ENCODE measurements around the gene NLRP14.

Gene NLRP14

DNA sequence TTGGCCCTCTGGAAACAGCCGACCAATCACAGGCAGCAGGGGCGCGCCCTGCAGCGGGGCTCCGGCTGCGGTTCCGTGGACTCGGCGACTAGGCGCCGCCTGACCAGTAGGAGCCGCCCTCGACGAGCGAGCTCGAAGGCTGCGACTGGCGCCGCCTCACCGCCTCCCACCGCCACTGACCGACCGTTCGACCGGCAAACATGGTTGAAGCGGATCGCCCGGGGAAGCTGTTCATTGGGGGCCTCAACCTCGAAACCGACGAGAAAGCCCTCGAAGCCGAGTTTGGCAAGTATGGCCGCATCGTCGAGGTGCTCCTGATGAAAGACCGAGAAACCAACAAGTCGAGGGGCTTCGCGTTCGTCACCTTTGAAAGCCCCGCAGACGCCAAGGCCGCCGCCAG, 68.6 kb downstream of the NLRP14 start, which contains the start of gene RBMXL2:
Gene RBMXL2 (plus strand): TSS at position 78 of the 400 bp plus-strand sequence. CDS start 123 bp downstream, at position 201.
- CTCF ChIA-PET = no interaction called here
- no peak for TF ChIP-seq L3MBTL2 (conservative IDR thresholded peaks at IDR 0.05)
- TF ChIP-seq LEF1 (IDR thresholded peaks at IDR 0.05; ENCODE audit: borderline replicate concordance) = no peak
- TF ChIP-seq ZNF384 (IDR thresholded peaks at IDR 0.05) = no peak
- POLR2A ChIA-PET = no interaction called here
- no peak for DNase-seq (ENCODE audit: extremely low spot score)

DNA sequence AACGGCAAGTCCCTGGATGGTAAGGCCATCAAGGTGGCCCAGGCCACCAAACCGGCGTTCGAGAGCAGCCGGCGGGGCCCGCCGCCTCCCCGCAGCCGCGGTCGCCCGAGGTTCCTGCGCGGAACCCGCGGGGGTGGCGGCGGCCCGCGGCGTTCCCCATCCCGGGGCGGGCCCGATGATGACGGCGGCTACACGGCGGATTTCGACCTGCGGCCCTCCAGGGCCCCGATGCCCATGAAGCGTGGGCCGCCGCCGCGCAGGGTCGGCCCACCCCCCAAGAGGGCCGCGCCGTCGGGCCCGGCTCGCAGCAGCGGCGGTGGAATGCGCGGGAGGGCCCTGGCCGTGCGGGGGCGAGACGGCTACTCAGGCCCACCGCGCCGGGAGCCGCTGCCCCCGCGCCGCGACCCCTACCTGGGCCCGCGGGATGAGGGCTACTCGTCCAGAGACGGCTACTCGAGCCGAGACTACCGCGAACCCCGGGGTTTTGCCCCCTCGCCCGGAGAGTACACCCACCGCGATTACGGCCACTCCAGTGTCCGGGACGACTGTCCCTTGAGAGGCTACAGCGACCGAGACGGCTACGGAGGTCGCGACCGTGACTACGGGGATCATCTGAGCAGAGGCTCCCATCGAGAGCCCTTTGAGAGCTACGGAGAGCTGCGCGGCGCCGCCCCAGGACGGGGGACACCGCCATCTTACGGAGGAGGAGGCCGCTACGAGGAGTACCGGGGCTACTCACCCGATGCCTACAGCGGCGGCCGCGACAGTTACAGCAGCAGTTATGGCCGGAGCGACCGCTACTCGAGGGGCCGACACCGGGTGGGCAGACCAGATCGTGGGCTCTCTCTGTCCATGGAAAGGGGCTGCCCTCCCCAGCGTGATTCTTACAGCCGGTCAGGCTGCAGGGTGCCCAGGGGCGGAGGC, 69.3 kb downstream of the NLRP14 start:
- TF ChIP-seq FOXM1 (IDR thresholded peaks at IDR 0.05; ENCODE audit: borderline replicate concordance) = no peak
- TF ChIP-seq ARNT (IDR thresholded peaks at IDR 0.05) = no peak
- no peak for TF ChIP-seq BHLHE40 (IDR thresholded peaks at IDR 0.05; ENCODE audit: borderline replicate concordance)
- TF ChIP-seq, protein P1, sequence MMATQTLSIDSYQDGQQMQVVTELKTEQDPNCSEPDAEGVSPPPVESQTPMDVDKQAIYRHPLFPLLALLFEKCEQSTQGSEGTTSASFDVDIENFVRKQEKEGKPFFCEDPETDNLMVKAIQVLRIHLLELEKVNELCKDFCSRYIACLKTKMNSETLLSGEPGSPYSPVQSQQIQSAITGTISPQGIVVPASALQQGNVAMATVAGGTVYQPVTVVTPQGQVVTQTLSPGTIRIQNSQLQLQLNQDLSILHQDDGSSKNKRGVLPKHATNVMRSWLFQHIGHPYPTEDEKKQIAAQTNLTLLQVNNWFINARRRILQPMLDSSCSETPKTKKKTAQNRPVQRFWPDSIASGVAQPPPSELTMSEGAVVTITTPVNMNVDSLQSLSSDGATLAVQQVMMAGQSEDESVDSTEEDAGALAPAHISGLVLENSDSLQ (IDR thresholded peaks at IDR 0.05) = no peak
- TF ChIP-seq CTBP1 (IDR thresholded peaks at IDR 0.05; ENCODE audit: borderline replicate concordance) = no peak
- no peak for DNase-seq (ENCODE audit: extremely low spot score)
- ChIA-PET CTCF (no interaction called here), POLR2A (no interaction called here)

DNA sequence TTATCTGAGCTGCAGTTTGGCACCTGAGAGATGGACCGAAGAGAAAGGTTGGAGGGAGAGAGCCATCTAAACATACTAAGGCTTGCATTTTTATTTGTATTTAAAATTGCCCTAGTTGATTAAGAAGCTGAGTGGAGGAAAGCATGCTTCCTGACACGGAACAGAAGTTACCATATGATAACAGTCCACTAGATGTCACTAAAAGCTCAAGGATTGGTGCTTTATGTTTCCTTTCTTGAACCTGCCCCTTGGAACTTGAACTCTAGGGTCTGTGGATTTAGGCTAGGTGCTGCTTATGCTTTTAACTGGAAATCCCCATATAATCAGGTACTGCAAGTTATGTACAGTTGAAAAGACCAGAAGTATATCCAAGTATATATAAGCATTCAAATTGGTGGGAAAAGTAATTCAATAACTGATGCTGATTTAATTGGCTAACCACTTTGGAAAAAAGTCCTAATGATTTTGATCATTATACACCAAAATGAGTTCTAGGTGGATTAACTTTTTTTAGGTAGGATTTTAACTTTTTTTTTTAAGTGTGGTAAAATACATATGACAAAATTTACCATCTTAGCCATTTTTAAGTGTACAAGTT, 78.1 kb downstream of the NLRP14 start:
- no peak for TF ChIP-seq BHLHE40 (IDR thresholded peaks at IDR 0.05; ENCODE audit: borderline replicate concordance)
- peak; percentile 62 for DNase-seq (ENCODE audit: extremely low spot score)
- ChIA-PET CTCF (interaction anchor here (0.7 to 1.1 kb wide), 8 partner anchors 58 to 889 kb away, joined by 3 to 5 read pairs (median 3); partner anchors contain the start of gene EIF3F), POLR2A (no interaction called here)

DNA sequence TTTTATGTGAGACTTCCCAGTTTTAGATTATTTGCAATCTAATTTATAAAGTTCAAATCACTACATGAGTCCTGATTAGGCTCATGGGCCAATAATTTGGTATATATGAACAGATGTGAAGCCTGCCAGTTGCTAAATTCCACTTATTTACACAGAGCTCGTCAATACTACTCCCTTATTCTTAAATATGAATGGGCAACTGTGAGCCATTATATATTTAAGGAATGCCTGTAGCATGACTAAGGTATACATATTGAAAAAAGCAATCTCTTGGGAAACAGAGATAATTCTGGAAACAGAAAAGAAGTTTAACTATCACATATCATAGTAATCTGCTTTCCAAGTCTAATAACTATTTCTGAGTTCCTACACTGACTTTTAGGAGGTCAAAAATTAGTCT, 95.5 kb downstream of the NLRP14 start:
- TF ChIP-seq ZNF384 (IDR thresholded peaks at IDR 0.05) = no peak
- TF ChIP-seq SP1 (IDR thresholded peaks at IDR 0.05) = no peak
- no peak for TF ChIP-seq BHLHE40 (IDR thresholded peaks at IDR 0.05; ENCODE audit: borderline replicate concordance)
- no peak for TF ChIP-seq ARNT (IDR thresholded peaks at IDR 0.05)
- no peak for TF ChIP-seq LEF1 (IDR thresholded peaks at IDR 0.05; ENCODE audit: borderline replicate concordance)
- POLR2A ChIA-PET = no interaction called here
- DNase-seq (ENCODE audit: extremely low spot score) = no peak
- CTCF ChIA-PET = no interaction called here

DNA sequence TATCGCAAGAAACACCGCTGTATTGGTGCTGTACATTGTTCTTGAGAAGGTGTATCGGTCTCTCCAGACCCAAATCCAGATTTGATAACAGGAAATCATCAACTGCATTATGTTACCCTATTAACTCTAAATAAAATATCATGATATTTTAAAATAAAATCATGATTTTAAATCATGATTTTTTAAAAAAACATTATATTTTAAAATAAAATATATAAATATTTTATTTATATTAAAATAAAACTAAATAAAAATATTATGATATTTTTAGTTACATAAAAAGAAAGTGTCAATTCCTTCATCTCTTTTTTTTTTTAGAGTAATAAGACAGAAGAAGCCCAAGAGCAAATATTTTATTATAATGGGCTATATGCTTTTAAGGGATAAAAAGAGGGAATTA, 96.1 kb downstream of the NLRP14 start:
- CTCF ChIA-PET = no interaction called here
- TF ChIP-seq ELF4 (IDR thresholded peaks at IDR 0.05) (no peak), FOXM1 (IDR thresholded peaks at IDR 0.05; ENCODE audit: borderline replicate concordance) (no peak), FOXK2 (IDR thresholded peaks at IDR 0.05) (no peak), HDGF (IDR thresholded peaks at IDR 0.05; ENCODE audit: borderline replicate concordance) (no peak), TARDBP (IDR thresholded peaks at IDR 0.05) (no peak), FOXA1 (IDR thresholded peaks at IDR 0.05) (no peak), SP1 (IDR thresholded peaks at IDR 0.05) (no peak), NFRKB (IDR thresholded peaks at IDR 0.05) (no peak), ARNT (IDR thresholded peaks at IDR 0.05) (no peak), L3MBTL2 (conservative IDR thresholded peaks at IDR 0.05) (no peak)
- TF ChIP-seq, protein P1 (IDR thresholded peaks at IDR 0.05) = no peak
- POLR2A ChIA-PET = no interaction called here
- no peak for DNase-seq (ENCODE audit: extremely low spot score)
